ENCODE measurements around the gene PAPSS1. TPM values are rescaled to one million over a fixed set of nuclear protein-coding genes. Genes with fewer than 3 reads are reported as not detected.
A peak's percentile ranks its signal among the peaks of the same experiment; 100 is the strongest.

The PAPSS1 gene
- total RNA-seq, 1 experiment from 2014 or later: 59.0 TPM

DNA sequence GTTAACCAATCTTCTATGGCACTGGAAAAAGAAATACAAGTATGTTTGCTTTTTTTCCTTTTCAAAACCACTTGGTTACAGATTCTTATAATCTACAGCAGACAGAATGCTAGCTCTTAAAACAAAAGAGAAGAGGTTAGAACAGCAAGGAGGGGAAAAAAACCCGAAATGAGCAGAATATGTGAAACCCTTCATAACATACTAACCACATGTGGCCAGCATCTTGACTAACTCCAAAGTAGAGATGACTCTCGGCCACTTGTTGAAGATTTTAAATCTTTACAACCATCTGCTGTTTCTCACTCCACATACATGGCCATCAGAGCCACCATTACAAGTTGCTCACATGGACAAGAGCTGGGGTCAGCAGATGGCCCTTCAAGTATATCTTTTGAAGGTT lies 100.3 kb downstream of the PAPSS1 start (continued):
- TF ChIP-seq, protein P1, sequence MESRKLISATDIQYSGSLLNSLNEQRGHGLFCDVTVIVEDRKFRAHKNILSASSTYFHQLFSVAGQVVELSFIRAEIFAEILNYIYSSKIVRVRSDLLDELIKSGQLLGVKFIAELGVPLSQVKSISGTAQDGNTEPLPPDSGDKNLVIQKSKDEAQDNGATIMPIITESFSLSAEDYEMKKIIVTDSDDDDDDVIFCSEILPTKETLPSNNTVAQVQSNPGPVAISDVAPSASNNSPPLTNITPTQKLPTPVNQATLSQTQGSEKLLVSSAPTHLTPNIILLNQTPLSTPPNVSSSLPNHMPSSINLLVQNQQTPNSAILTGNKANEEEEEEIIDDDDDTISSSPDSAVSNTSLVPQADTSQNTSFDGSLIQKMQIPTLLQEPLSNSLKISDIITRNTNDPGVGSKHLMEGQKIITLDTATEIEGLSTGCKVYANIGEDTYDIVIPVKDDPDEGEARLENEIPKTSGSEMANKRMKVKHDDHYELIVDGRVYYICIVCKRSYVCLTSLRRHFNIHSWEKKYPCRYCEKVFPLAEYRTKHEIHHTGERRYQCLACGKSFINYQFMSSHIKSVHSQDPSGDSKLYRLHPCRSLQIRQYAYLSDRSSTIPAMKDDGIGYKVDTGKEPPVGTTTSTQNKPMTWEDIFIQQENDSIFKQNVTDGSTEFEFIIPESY (IDR thresholded peaks at IDR 0.05; ENCODE audit: extremely low read depth, insufficient replicate concordance, low read length): no peak
- TF ChIP-seq RAD21 (IDR thresholded peaks at IDR 0.05; ENCODE audit: low read depth) (no peak), SRF (IDR thresholded peaks at IDR 0.05; ENCODE audit: low read depth) (no peak), ELF1 (IDR thresholded peaks at IDR 0.05; ENCODE audit: borderline replicate concordance, low read depth) (no peak), EZH2 (IDR thresholded peaks at IDR 0.05) (no peak), JUND (IDR thresholded peaks at IDR 0.05) (no peak), YY1 (IDR thresholded peaks at IDR 0.05; ENCODE audit: extremely low read depth, insufficient replicate concordance, low read depth, low read length) (no peak), SP1 (IDR thresholded peaks at IDR 0.05; ENCODE audit: low read depth) (no peak)
- TF ChIP-seq, protein P2, sequence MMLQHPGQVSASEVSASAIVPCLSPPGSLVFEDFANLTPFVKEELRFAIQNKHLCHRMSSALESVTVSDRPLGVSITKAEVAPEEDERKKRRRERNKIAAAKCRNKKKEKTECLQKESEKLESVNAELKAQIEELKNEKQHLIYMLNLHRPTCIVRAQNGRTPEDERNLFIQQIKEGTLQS (IDR thresholded peaks at IDR 0.05): no peak
- TF ChIP-seq, protein P3, sequence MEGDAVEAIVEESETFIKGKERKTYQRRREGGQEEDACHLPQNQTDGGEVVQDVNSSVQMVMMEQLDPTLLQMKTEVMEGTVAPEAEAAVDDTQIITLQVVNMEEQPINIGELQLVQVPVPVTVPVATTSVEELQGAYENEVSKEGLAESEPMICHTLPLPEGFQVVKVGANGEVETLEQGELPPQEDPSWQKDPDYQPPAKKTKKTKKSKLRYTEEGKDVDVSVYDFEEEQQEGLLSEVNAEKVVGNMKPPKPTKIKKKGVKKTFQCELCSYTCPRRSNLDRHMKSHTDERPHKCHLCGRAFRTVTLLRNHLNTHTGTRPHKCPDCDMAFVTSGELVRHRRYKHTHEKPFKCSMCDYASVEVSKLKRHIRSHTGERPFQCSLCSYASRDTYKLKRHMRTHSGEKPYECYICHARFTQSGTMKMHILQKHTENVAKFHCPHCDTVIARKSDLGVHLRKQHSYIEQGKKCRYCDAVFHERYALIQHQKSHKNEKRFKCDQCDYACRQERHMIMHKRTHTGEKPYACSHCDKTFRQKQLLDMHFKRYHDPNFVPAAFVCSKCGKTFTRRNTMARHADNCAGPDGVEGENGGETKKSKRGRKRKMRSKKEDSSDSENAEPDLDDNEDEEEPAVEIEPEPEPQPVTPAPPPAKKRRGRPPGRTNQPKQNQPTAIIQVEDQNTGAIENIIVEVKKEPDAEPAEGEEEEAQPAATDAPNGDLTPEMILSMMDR (IDR thresholded peaks at IDR 0.05 in 2 of 3, conservative IDR thresholded peaks at IDR 0.05 in 1 of 3; ENCODE audit: borderline replicate concordance in 1 of 3, insufficient read depth in 1 of 3, low read depth in 2 of 3, low read length in 2 of 3): no peak
- TF ChIP-seq, protein P4, sequence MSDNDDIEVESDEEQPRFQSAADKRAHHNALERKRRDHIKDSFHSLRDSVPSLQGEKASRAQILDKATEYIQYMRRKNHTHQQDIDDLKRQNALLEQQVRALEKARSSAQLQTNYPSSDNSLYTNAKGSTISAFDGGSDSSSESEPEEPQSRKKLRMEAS (IDR thresholded peaks at IDR 0.05): no peak

DNA sequence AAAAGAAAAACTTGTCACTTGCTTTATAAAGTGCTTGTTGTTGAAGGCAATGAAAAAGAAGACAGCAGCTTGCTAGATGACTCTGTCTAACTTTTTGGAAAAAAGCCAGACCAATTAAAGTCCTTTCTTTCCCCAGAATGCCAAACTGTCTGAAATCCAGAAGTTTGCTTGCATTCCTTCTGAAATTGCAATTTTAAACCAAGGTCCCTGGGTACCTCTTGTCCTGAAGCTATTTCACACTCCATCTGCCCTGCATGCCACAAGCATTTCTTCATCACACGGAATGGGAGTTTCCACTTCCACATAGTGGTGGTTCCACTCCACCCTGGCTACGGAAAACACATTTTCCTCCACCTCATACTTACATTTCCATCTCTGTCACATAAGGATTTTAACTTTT lies 101.0 kb downstream of the PAPSS1 start:
- Histone ChIP-seq H3K9me2 (ENCODE audit: insufficient read depth) (no peaks in the 10 kb centered on the region), H3K36me3 (ENCODE audit: control insufficient read depth in 1 of 2, insufficient read depth in 2 of 2, low read length in 2 of 2) (no peaks in the 10 kb centered on the region), H4K20me1 (ENCODE audit: insufficient read depth) (no peaks in the 10 kb centered on the region), H3K27me3 (ENCODE audit: insufficient read depth, low read length) (no peaks in the 10 kb centered on the region), H3K9ac (ENCODE audit: low read length) (no peak overlapping the region), H3K79me2 (ENCODE audit: insufficient read depth, low read length) (no peaks in the 10 kb centered on the region), H3K9me3 (ENCODE audit: control insufficient read depth in 1 of 2, insufficient read depth in 1 of 2, low read depth in 1 of 2, low read length in 2 of 2) (no peaks in the 10 kb centered on the region), H3K4me2 (ENCODE audit: low read length) (peak overlapping the region; percentile 44), H3K4me3 (replicated peaks in 1 of 2; ENCODE audit: low read depth in 1 of 2, low read length in 2 of 2) (no peak overlapping the region), H3K27ac (ENCODE audit: low read depth, low read length) (no peak overlapping the region), H2AFZ (ENCODE audit: low read depth, low read length, poor library complexity, severe bottlenecking) (no peak overlapping the region), H3K4me1 (ENCODE audit: control insufficient read depth in 1 of 2, insufficient read depth in 2 of 2, low read length in 2 of 2) (peaks cover 0 to 23% of the 10 kb centered on the region in 2 experiments; a peak in 2 of 4 replicates)
- intact Hi-C loops (cut with micrococcal nuclease): no loop called here
- ATAC-seq (no peak), DNase-seq (ENCODE audit: low read depth, low spot score) (no peak)
- ChIA-PET RAD21 (ENCODE audit: low non-redundant PET in 1 of 2, low total read pairs in 2 of 2, uncharacterized antibody in 2 of 2, unreplicated experiment in 2 of 2) (no interaction called here), POLR2A (no interaction called here), CTCF (no interaction called here)
- no TSS peak for BruUV-seq (replicated peaks)
- TF ChIP-seq YY1 (IDR thresholded peaks at IDR 0.05; ENCODE audit: extremely low read depth, insufficient replicate concordance, low read depth, low read length): no peak
- no peak for TF ChIP-seq POLR2A (IDR thresholded peaks at IDR 0.05; ENCODE audit: borderline replicate concordance, extremely low read depth, insufficient read depth, insufficient read length)
- TF ChIP-seq SRF (IDR thresholded peaks at IDR 0.05; ENCODE audit: low read depth): no peak
- TF ChIP-seq, protein P2 (IDR thresholded peaks at IDR 0.05): no peak
- no peak for TF ChIP-seq ELF1 (IDR thresholded peaks at IDR 0.05; ENCODE audit: borderline replicate concordance, low read depth)
- TF ChIP-seq, protein P3 (IDR thresholded peaks at IDR 0.05 in 2 of 3, conservative IDR thresholded peaks at IDR 0.05 in 1 of 3; ENCODE audit: borderline replicate concordance in 1 of 3, insufficient read depth in 1 of 3, low read depth in 2 of 3, low read length in 2 of 3): no peak
- TF ChIP-seq ZNF274 (IDR thresholded peaks at IDR 0.05; ENCODE audit: low read depth, low read length): no peak
- no peak for TF ChIP-seq FOSL1 (IDR thresholded peaks at IDR 0.05; ENCODE audit: low read depth)
- TF ChIP-seq EGR1 (IDR thresholded peaks at IDR 0.05; ENCODE audit: low read depth): no peak
- no peak for TF ChIP-seq POLR2AphosphoS5 (IDR thresholded peaks at IDR 0.05; ENCODE audit: low read depth, low read length)
- TF ChIP-seq RAD21 (IDR thresholded peaks at IDR 0.05; ENCODE audit: low read depth): no peak

Measured in HCT116 (cell line).